HepG2 (cell line): ENCODE results near the gene C3orf52. TPM values are rescaled to one million over a fixed set of nuclear protein-coding genes. Genes with fewer than 3 reads are reported as not detected.
A peak's percentile ranks its signal among the peaks of the same experiment; 100 is the strongest.

Experiments
- CENPX ChIP-seq: sonication (generic); formaldehyde crosslinking; IDR thresholded peaks from 2 replicates; pipeline ENCODE4 v1.9.0; 2021; ENCODE audit warnings: mild to moderate bottlenecking, missing genetic modification reagents, moderate library complexity
- HNRNPL ChIP-seq: fragments of 200-400 bp; formaldehyde crosslinking; IDR thresholded peaks from 2 replicates; pipeline ENCODE4 v1.6.1; 2017; ENCODE audit warnings: mild to moderate bottlenecking, low read depth, low read length
- KLF9 ChIP-seq: IDR thresholded peaks from 2 replicates; pipeline ENCODE4 v1.6.1; 2016; ENCODE audit warnings: low read depth
- NFKBIZ ChIP-seq: IDR thresholded peaks from 2 replicates; pipeline ENCODE4 v1.6.1; 2018; ENCODE audit warnings: missing genetic modification reagents, missing compliant biosample characterization
- PHF20 ChIP-seq: sonication (generic); formaldehyde crosslinking; IDR thresholded peaks from 2 replicates; pipeline ENCODE4 v1.5.0; 2020; ENCODE audit warnings: mild to moderate bottlenecking, missing genetic modification reagents
- PRMT3 ChIP-seq: sonication (generic); formaldehyde crosslinking; IDR thresholded peaks from 2 replicates; pipeline ENCODE4 v1.8.1; 2022; ENCODE audit warnings: low read depth, mild to moderate bottlenecking, moderate library complexity, missing genetic modification reagents, borderline replicate concordance
- RFX1 ChIP-seq: fragments of 450-650 bp; IDR thresholded peaks from 2 replicates; pipeline ENCODE4 v1.6.1; 2017
- SMYD3 ChIP-seq: sonication (generic); formaldehyde crosslinking; IDR thresholded peaks from 2 replicates; pipeline ENCODE4 v1.8.1; 2023; ENCODE audit warnings: mild to moderate bottlenecking, missing genetic modification reagents
- SOX13 ChIP-seq, 3 experiments: fragments of 450-650 bp in 1 of 3; sonication (generic) in 1 of 3; formaldehyde crosslinking in 1 of 3; IDR thresholded peaks in 2 of 3; conservative IDR thresholded peaks in 1 of 3; 2 replicates each; pipeline versions ENCODE4 v1.5.0 to v1.6.1; 2016 to 2020; ENCODE audit warnings: antibody characterized with exemption in 1 of 3, mild to moderate bottlenecking in 1 of 3, missing compliant biosample characterization in 1 of 3, missing genetic modification reagents in 1 of 3, moderate library complexity in 1 of 3
- SOX6 ChIP-seq, 2 experiments: fragments of 450-650 bp in 1 of 2; sonication (generic) in 1 of 2; formaldehyde crosslinking in 1 of 2; IDR thresholded peaks; 2 replicates each; pipeline versions ENCODE4 v1.4.0 to v1.6.1; 2017 to 2020; ENCODE audit warnings: antibody characterized with exemption in 1 of 2, mild to moderate bottlenecking in 1 of 2, missing genetic modification reagents in 1 of 2
- ZC3H13 ChIP-seq: sonication (generic); formaldehyde crosslinking; IDR thresholded peaks from 2 replicates; pipeline ENCODE4 v1.8.1; 2023; ENCODE audit warnings: mild to moderate bottlenecking, missing genetic modification reagents, moderate library complexity
- ZNF333 ChIP-seq: sonication (generic); formaldehyde crosslinking; IDR thresholded peaks from 2 replicates; pipeline ENCODE4 v1.4.0; 2020; ENCODE audit warnings: mild to moderate bottlenecking, missing genetic modification reagents, borderline replicate concordance
- ZNF34 ChIP-seq: sonication (generic); formaldehyde crosslinking; IDR thresholded peaks from 2 replicates; pipeline ENCODE4 v1.4.0; 2020; ENCODE audit warnings: mild to moderate bottlenecking, missing genetic modification reagents, borderline replicate concordance
- polyA plus RNA-seq, 8 experiments: library from polyadenylated mRNA; depleted of rRNA in 3 of 8; stranded (reverse) in 7 of 8; unstranded in 1 of 8; fragments of >200 nt; fragmentation: Illumina TruSeq in 4 of 8; extraction: Trizol in 4 of 8; gene quantifications; 2 replicates each; pipeline versions ENCODE4 v1.2.1 to v1.2.3, GENCODE V29; 2011 to 2016; ENCODE audit warnings: low read depth in 4 of 8, missing spikeins in 1 of 8, mixed read lengths in 1 of 8; ENCODE audit not compliant: insufficient read depth in 1 of 8
- total RNA-seq, 5 experiments: library from RNA; depleted of rRNA; stranded (reverse); fragments of >200 nt; fragmentation: Illumina TruSeq; extraction: Trizol; gene quantifications; 2 replicates each; pipeline ENCODE4 v1.2.3, GENCODE V29; 2016; ENCODE audit warnings: low read depth in 1 of 5
- TF ChIP-seq, protein P1 (sequence below): sonication (generic); formaldehyde crosslinking; IDR thresholded peaks from 2 replicates; pipeline ENCODE4 v1.5.0; 2020; ENCODE audit warnings: missing genetic modification reagents
- TF ChIP-seq, protein P2 (sequence below): sonication (generic); IDR thresholded peaks from 2 replicates; pipeline ENCODE4 v1.6.1; 2016; ENCODE audit warnings: low read depth, borderline replicate concordance
- TF ChIP-seq, protein P3 (sequence below): sonication (generic); formaldehyde crosslinking; IDR thresholded peaks from 2 replicates; pipeline ENCODE4 v1.4.0; 2020; ENCODE audit warnings: mild to moderate bottlenecking, missing genetic modification reagents
- TF ChIP-seq, protein P4 (sequence below): sonication (generic); formaldehyde crosslinking; IDR thresholded peaks from 2 replicates; pipeline ENCODE4 v1.5.1; 2020; ENCODE audit warnings: missing genetic modification reagents, mild to moderate bottlenecking, borderline replicate concordance
- TF ChIP-seq, protein P5 (sequence below): sonication (generic); formaldehyde crosslinking; IDR thresholded peaks from 2 replicates; pipeline ENCODE4 v1.8.1; 2022; ENCODE audit warnings: low read depth, mild to moderate bottlenecking, missing genetic modification reagents

C3orf52 gene
- total and polyA plus RNA-seq, 2 of the 13 experiments (the other 11 are each of a cell fraction or from before 2014, with no cell fraction given) = 0.79 to 1.2 TPM

DNA sequence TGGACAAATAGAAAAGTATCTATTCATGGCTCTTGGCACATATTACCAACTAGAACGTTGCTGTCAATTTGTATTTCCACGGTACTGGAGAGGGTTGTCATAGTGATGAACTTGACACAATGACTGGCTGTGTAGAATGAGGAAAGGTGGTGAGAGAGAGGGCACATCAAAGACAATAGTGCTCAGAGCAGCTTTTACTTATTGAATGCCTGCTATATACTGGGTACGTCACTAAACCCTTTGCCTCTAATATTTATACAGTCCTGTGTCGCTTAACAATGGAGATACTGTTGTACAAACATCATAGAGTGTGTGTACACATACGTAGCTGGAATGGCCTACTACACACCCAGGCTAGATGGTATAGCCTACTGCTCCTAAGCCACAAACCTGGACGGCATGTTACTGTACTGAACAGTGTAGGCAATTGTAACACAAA, 43.3 kb upstream of the C3orf52 start (continued):
- TF ChIP-seq, protein P1, sequence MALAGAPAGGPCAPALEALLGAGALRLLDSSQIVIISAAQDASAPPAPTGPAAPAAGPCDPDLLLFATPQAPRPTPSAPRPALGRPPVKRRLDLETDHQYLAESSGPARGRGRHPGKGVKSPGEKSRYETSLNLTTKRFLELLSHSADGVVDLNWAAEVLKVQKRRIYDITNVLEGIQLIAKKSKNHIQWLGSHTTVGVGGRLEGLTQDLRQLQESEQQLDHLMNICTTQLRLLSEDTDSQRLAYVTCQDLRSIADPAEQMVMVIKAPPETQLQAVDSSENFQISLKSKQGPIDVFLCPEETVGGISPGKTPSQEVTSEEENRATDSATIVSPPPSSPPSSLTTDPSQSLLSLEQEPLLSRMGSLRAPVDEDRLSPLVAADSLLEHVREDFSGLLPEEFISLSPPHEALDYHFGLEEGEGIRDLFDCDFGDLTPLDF (CRISPR knock-in tag) = no peak
- TF ChIP-seq RFX1 = peak; percentile 31; the same call in 1 of the 2 replicates
- TF ChIP-seq ZNF333 (CRISPR knock-in tag) = no peak
- no peak for TF ChIP-seq HNRNPL
- TF ChIP-seq PRMT3 (CRISPR knock-in tag) = no peak
- no peak for TF ChIP-seq SMYD3 (CRISPR knock-in tag)
- TF ChIP-seq, protein P2, sequence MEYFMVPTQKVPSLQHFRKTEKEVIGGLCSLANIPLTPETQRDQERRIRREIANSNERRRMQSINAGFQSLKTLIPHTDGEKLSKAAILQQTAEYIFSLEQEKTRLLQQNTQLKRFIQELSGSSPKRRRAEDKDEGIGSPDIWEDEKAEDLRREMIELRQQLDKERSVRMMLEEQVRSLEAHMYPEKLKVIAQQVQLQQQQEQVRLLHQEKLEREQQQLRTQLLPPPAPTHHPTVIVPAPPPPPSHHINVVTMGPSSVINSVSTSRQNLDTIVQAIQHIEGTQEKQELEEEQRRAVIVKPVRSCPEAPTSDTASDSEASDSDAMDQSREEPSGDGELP = no peak
- TF ChIP-seq ZC3H13 (CRISPR knock-in tag) = no peak
- TF ChIP-seq, protein P3, sequence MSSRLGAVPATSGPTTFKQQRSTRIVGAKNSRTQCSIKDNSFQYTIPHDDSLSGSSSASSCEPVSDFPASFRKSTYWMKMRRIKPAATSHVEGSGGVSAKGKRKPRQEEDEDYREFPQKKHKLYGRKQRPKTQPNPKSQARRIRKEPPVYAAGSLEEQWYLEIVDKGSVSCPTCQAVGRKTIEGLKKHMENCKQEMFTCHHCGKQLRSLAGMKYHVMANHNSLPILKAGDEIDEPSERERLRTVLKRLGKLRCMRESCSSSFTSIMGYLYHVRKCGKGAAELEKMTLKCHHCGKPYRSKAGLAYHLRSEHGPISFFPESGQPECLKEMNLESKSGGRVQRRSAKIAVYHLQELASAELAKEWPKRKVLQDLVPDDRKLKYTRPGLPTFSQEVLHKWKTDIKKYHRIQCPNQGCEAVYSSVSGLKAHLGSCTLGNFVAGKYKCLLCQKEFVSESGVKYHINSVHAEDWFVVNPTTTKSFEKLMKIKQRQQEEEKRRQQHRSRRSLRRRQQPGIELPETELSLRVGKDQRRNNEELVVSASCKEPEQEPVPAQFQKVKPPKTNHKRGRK (CRISPR knock-in tag) = no peak
- TF ChIP-seq, protein P4, sequence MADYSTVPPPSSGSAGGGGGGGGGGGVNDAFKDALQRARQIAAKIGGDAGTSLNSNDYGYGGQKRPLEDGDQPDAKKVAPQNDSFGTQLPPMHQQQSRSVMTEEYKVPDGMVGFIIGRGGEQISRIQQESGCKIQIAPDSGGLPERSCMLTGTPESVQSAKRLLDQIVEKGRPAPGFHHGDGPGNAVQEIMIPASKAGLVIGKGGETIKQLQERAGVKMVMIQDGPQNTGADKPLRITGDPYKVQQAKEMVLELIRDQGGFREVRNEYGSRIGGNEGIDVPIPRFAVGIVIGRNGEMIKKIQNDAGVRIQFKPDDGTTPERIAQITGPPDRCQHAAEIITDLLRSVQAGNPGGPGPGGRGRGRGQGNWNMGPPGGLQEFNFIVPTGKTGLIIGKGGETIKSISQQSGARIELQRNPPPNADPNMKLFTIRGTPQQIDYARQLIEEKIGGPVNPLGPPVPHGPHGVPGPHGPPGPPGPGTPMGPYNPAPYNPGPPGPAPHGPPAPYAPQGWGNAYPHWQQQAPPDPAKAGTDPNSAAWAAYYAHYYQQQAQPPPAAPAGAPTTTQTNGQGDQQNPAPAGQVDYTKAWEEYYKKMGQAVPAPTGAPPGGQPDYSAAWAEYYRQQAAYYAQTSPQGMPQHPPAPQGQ (CRISPR knock-in tag) = no peak
- no peak for TF ChIP-seq CENPX (CRISPR knock-in tag)
- no peak for TF ChIP-seq NFKBIZ (CRISPR knock-in tag)
- TF ChIP-seq KLF9 (CRISPR knock-in tag) = no peak
- TF ChIP-seq, protein P5, sequence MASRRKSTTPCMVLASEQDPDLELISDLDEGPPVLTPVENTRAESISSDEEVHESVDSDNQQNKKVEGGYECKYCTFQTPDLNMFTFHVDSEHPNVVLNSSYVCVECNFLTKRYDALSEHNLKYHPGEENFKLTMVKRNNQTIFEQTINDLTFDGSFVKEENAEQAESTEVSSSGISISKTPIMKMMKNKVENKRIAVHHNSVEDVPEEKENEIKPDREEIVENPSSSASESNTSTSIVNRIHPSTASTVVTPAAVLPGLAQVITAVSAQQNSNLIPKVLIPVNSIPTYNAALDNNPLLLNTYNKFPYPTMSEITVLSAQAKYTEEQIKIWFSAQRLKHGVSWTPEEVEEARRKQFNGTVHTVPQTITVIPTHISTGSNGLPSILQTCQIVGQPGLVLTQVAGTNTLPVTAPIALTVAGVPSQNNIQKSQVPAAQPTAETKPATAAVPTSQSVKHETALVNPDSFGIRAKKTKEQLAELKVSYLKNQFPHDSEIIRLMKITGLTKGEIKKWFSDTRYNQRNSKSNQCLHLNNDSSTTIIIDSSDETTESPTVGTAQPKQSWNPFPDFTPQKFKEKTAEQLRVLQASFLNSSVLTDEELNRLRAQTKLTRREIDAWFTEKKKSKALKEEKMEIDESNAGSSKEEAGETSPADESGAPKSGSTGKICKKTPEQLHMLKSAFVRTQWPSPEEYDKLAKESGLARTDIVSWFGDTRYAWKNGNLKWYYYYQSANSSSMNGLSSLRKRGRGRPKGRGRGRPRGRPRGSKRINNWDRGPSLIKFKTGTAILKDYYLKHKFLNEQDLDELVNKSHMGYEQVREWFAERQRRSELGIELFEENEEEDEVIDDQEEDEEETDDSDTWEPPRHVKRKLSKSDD (CRISPR knock-in tag) = no peak
- no peak for TF ChIP-seq ZNF34
- TF ChIP-seq PHF20 (CRISPR knock-in tag) = no peak
- no peak for TF ChIP-seq SOX13 (IDR thresholded peaks at IDR 0.05)
- peak in 1 of 2 experiments; percentile 60; a peak in 1 of 4 replicates for TF ChIP-seq SOX13 (CRISPR knock-in tag; conservative IDR thresholded peaks at IDR 0.05 in 1 of 2, IDR thresholded peaks at IDR 0.05 in 1 of 2)
- no peak for TF ChIP-seq SOX6 (IDR thresholded peaks at IDR 0.05)
- TF ChIP-seq SOX6 (CRISPR knock-in tag; IDR thresholded peaks at IDR 0.05) = 0 out of 2 replicates have a peak, but pooled peaks have one; percentile 16
